DND-41 (cell line): ENCODE results near the gene PRKCZ.

Source experiments
- ATAC-seq: fragments of 200-7000 bp; cut with Tn5 transposase; 3 replicates; pipeline ENCODE4 v1.9.1; 2021; ENCODE audit warnings: low read depth; ENCODE audit not compliant: insufficient read depth
- DNase-seq: peaks from one replicate; pipeline ENCODE4 v3.0.0-alpha.2; 2020
- H2AFZ ChIP-seq: 2 replicates; pipeline ENCODE4 v1.6.0; 2012; ENCODE audit warnings: low read depth, low read length
- H3K27ac ChIP-seq: 2 replicates; pipeline ENCODE4 v1.5.1; 2012; ENCODE audit warnings: low read length, inconsistent platforms
- H3K27me3 ChIP-seq: fragments of 200-600 bp; sonication (generic); 2 replicates; pipeline ENCODE4 v1.6.0; 2012; ENCODE audit warnings: low read length, mild to moderate bottlenecking, inconsistent platforms; ENCODE audit not compliant: insufficient read depth, poor library complexity
- H3K36me3 ChIP-seq: 2 replicates; pipeline ENCODE4 v1.5.1; 2012; ENCODE audit warnings: low read length, inconsistent platforms; ENCODE audit not compliant: insufficient read depth
- H3K4me1 ChIP-seq: 2 replicates; pipeline ENCODE4 v1.5.1; 2012; ENCODE audit warnings: mild to moderate bottlenecking, low read length; ENCODE audit not compliant: insufficient read depth
- H3K4me2 ChIP-seq: 2 replicates; pipeline ENCODE4 v1.6.0; 2012; ENCODE audit warnings: mild to moderate bottlenecking, moderate library complexity, low read length, inconsistent platforms; ENCODE audit not compliant: insufficient read depth
- H3K4me3 ChIP-seq, 2 experiments: fragments of 200-600 bp in 1 of 2; shearing (Covaris generic) in 1 of 2; 2 replicates each; pipeline ENCODE4 v1.5.1; 2012 to 2016; ENCODE audit warnings: inconsistent platforms in 2 of 2, low read length in 2 of 2, mild to moderate bottlenecking in 2 of 2, low read depth in 1 of 2, moderate library complexity in 1 of 2
- H3K79me2 ChIP-seq: 2 replicates; pipeline ENCODE4 v1.6.0; 2012; ENCODE audit warnings: low read length, inconsistent platforms; ENCODE audit not compliant: insufficient read depth
- H3K9ac ChIP-seq: 2 replicates; pipeline ENCODE4 v1.6.0; 2012; ENCODE audit warnings: low read depth, mild to moderate bottlenecking, inconsistent platforms, low read length, moderate library complexity
- H3K9me3 ChIP-seq: 2 replicates; pipeline ENCODE4 v1.5.1; 2012; ENCODE audit warnings: low read length, moderate library complexity, mild to moderate bottlenecking, inconsistent platforms; ENCODE audit not compliant: insufficient read depth, severe bottlenecking
- H4K20me1 ChIP-seq: 2 replicates; pipeline ENCODE4 v1.6.0; 2012; ENCODE audit warnings: low read length; ENCODE audit not compliant: insufficient read depth
- CTCF ChIP-seq: IDR thresholded peaks from 2 replicates; pipeline ENCODE4 v1.5.1; 2012; ENCODE audit warnings: borderline replicate concordance, low read length, moderate library complexity, mild to moderate bottlenecking; ENCODE audit not compliant: poor library complexity, severe bottlenecking; ENCODE audit errors: extremely low read depth
- EZH2 ChIP-seq: IDR thresholded peaks from 3 replicates; pipeline ENCODE4 v1.6.1; 2012; ENCODE audit warnings: borderline replicate concordance, low read depth, mild to moderate bottlenecking, moderate library complexity, low read length, inconsistent platforms; ENCODE audit not compliant: severe bottlenecking

Gene PRKCZ

GRCh38 chr1:2175681-2176454, 125.7 kb downstream of the PRKCZ start:
- Histone ChIP-seq H4K20me1 (peaks cover 15% of the 10 kb centered on the region; the same call in 1 of the 2 replicates), H3K9me3 (no peaks in the 10 kb centered on the region), H3K4me3 (no peak overlapping the region), H3K9ac (no peak overlapping the region), H2AFZ (no peak overlapping the region), H3K4me1 (no peaks in the 10 kb centered on the region), H3K79me2 (no peaks in the 10 kb centered on the region), H3K27me3 (no peaks in the 10 kb centered on the region), H3K27ac (no peak overlapping the region), H3K36me3 (no peaks in the 10 kb centered on the region), H3K4me2 (no peak overlapping the region)
- ATAC-seq (no peak), DNase-seq (no peak)
- no peak for TF ChIP-seq EZH2

- Histone ChIP-seq H3K79me2 (no peaks in the 10 kb centered on the region), H3K36me3 (no peaks in the 10 kb centered on the region), H3K4me2 (no peak overlapping the region), H3K27ac (no peak overlapping the region), H3K4me3 (no peak overlapping the region), H3K27me3 (no peaks in the 10 kb centered on the region), H4K20me1 (peaks cover 15% of the 10 kb centered on the region; the same call in 1 of the 2 replicates), H3K9ac (no peak overlapping the region), H2AFZ (no peak overlapping the region), H3K4me1 (no peaks in the 10 kb centered on the region), H3K9me3 (no peaks in the 10 kb centered on the region)
- ATAC-seq (no peak), DNase-seq (no peak)
- TF ChIP-seq EZH2 (no peak), CTCF (no peak)
Observed at GRCh38 chr1:2176615-2177014, 126.4 kb downstream of the PRKCZ start.

GRCh38 chr1:2177541-2177940, 127.3 kb downstream of the PRKCZ start:
- H3K9ac ChIP-seq, result no peak overlapping the region
- ATAC-seq (no peak), DNase-seq (no peak)
- no peak overlapping the region for H3K4me3 ChIP-seq
- H3K9me3 ChIP-seq, result no peaks in the 10 kb centered on the region
- TF ChIP-seq CTCF (no peak), EZH2 (no peak)
- H3K36me3 ChIP-seq, result no peaks in the 10 kb centered on the region
- no peaks in the 10 kb centered on the region for H3K4me1 ChIP-seq
- no peak overlapping the region for H2AFZ ChIP-seq
- H3K4me2 ChIP-seq, result no peak overlapping the region
- H3K27me3 ChIP-seq, result no peaks in the 10 kb centered on the region
- peaks cover 15% of the 10 kb centered on the region; the same call in 1 of the 2 replicates for H4K20me1 ChIP-seq
- no peak overlapping the region for H3K27ac ChIP-seq
- no peaks in the 10 kb centered on the region for H3K79me2 ChIP-seq

- Histone ChIP-seq H3K27ac (no peak overlapping the region), H3K9ac (no peak overlapping the region), H3K4me3 (no peak overlapping the region), H3K4me1 (no peaks in the 10 kb centered on the region), H3K4me2 (no peak overlapping the region), H3K9me3 (no peaks in the 10 kb centered on the region), H2AFZ (no peak overlapping the region), H3K27me3 (no peaks in the 10 kb centered on the region), H3K36me3 (no peaks in the 10 kb centered on the region), H3K79me2 (no peaks in the 10 kb centered on the region), H4K20me1 (peaks cover 15% of the 10 kb centered on the region; the same call in 1 of the 2 replicates)
- TF ChIP-seq CTCF, result no peak
- TF ChIP-seq EZH2, result no peak
- no peak for DNase-seq
- ATAC-seq, result no peak
Observed at GRCh38 chr1:2177946-2178538, 127.8 kb downstream of the PRKCZ start.
